HCT116 (cell line): ENCODE data around the gene ZFR2. TPM values are rescaled to one million over a fixed set of nuclear protein-coding genes. Genes with fewer than 3 reads are reported as not detected.

ENCODE experiments used
- ATAC-seq: fragments of 200-7000 bp; cut with Tn5 transposase; 2 replicates; pipeline ENCODE4 v1.9.1; 2020; ENCODE audit warnings: mild to moderate bottlenecking, moderate library complexity
- BruUV-seq: library from RNA; stranded (reverse); fragments of 400-500 nt; replicated peaks from 2 replicates; lab custom pipeline; 2021; lab: Mats Ljungman, UMichigan
- CTCF ChIA-PET: fragments of 300-600 bp; sonication (Branson Sonifier 250); formaldehyde crosslinking; loops from one replicate; lab custom pipeline; 2021; ENCODE audit warnings: antibody characterized with exemption; lab: Charles Lee
- POLR2A ChIA-PET: fragments of 300-600, 350-600 bp; sonication (Branson Sonifier 250); formaldehyde crosslinking; loops from one replicate; lab custom pipeline; 2021; ENCODE audit warnings: antibody characterized with exemption; lab: Charles Lee
- RAD21 ChIA-PET, 2 experiments: fragments of 300-600 bp; sonication (Branson Sonifier 250); formaldehyde crosslinking; loops; one replicate each; lab custom pipeline; 2023; ENCODE audit warnings: low total read pairs in 2 of 2; ENCODE audit not compliant: uncharacterized antibody in 2 of 2, unreplicated experiment in 2 of 2, low non-redundant PET in 1 of 2; lab: Charles Lee
- DNase-seq: peaks from one replicate; pipeline ENCODE4 v3.0.0-alpha.2; 2010; ENCODE audit warnings: low read depth, low spot score
- H2AFZ ChIP-seq: fragments of 200-600 bp; shearing (Covaris generic), sonication (generic); 2 replicates; pipeline ENCODE4 v1.6.1; 2017; ENCODE audit warnings: low read depth, mixed run types, mixed read lengths, antibody characterized with exemption, low read length; ENCODE audit not compliant: poor library complexity, severe bottlenecking
- H3K27ac ChIP-seq: 2 replicates; pipeline ENCODE4 v1.5.1; 2012; ENCODE audit warnings: low read depth, low read length
- H3K27me3 ChIP-seq: fragments of 200-600 bp; sonication (generic); 2 replicates; pipeline ENCODE4 v1.6.1; 2016; ENCODE audit warnings: mixed run types, low read length, mixed read lengths; ENCODE audit not compliant: insufficient read depth
- H3K36me3 ChIP-seq, 2 experiments: fragments of 200-500 bp in 1 of 2; fragments of 200-600 bp in 1 of 2; sonication (Bioruptor generic) in 1 of 2; sonication (generic) in 1 of 2; 2 replicates each; pipeline versions ENCODE4 v1.5.1 to v1.6.1; 2014 to 2016; ENCODE audit warnings: low read length in 2 of 2, inconsistent platforms in 1 of 2, mixed read lengths in 1 of 2, mixed run types in 1 of 2; ENCODE audit not compliant: insufficient read depth in 2 of 2, control insufficient read depth in 1 of 2
- H3K4me1 ChIP-seq, 2 experiments: fragments of 200-600 bp in 1 of 2; sonication (generic) in 1 of 2; 2 replicates each; pipeline versions ENCODE4 v1.5.1 to v1.6.1; 2012 to 2017; ENCODE audit warnings: low read length in 2 of 2, inconsistent platforms in 1 of 2, mild to moderate bottlenecking in 1 of 2, mixed read lengths in 1 of 2, mixed run types in 1 of 2, moderate library complexity in 1 of 2; ENCODE audit not compliant: insufficient read depth in 2 of 2, control insufficient read depth in 1 of 2
- H3K4me2 ChIP-seq: fragments of 200-600 bp; sonication (generic); 2 replicates; pipeline ENCODE4 v1.6.1; 2017; ENCODE audit warnings: mixed run types, low read length, mixed read lengths
- H3K4me3 ChIP-seq, 2 experiments: fragments of 200-600 bp in 1 of 2; sonication (generic) in 1 of 2; replicated peaks in 1 of 2; 2 replicates each; pipeline ENCODE4 v1.5.1; 2011 to 2016; ENCODE audit warnings: low read length in 2 of 2, control low read depth in 1 of 2, low read depth in 1 of 2, mild to moderate bottlenecking in 1 of 2, mixed read lengths in 1 of 2, mixed run types in 1 of 2
- H3K79me2 ChIP-seq: fragments of 200-600 bp; sonication (generic); 2 replicates; pipeline ENCODE4 v1.6.1; 2017; ENCODE audit warnings: mild to moderate bottlenecking, mixed run types, low read length, moderate library complexity, mixed read lengths; ENCODE audit not compliant: insufficient read depth
- H3K9ac ChIP-seq: fragments of 200-600 bp; sonication (generic); 2 replicates; pipeline ENCODE4 v1.6.1; 2016; ENCODE audit warnings: low read length, mixed read lengths
- H3K9me2 ChIP-seq: fragments of 200-600 bp; sonication (generic), shearing (Covaris generic); 2 replicates; pipeline ENCODE4 v1.6.1; 2017; ENCODE audit warnings: mixed run types, mild to moderate bottlenecking, moderate library complexity; ENCODE audit not compliant: insufficient read depth
- H3K9me3 ChIP-seq, 2 experiments: fragments of 200-500 bp in 1 of 2; fragments of 200-600 bp in 1 of 2; sonication (Bioruptor generic) in 1 of 2; sonication (generic) in 1 of 2; 2 replicates each; pipeline ENCODE4 v1.6.1; 2014 to 2017; ENCODE audit warnings: low read length in 2 of 2, mixed read lengths in 2 of 2, inconsistent platforms in 1 of 2, low read depth in 1 of 2, mild to moderate bottlenecking in 1 of 2, mixed run types in 1 of 2, moderate library complexity in 1 of 2; ENCODE audit not compliant: control insufficient read depth in 1 of 2, insufficient read depth in 1 of 2
- H4K20me1 ChIP-seq: fragments of 200-600 bp; sonication (generic), shearing (Covaris generic); 2 replicates; pipeline ENCODE4 v1.6.1; 2017; ENCODE audit warnings: mixed run types, mild to moderate bottlenecking, moderate library complexity; ENCODE audit not compliant: insufficient read depth
- FOSL1 ChIP-seq: IDR thresholded peaks from 2 replicates; pipeline ENCODE4 v1.6.1; 2012; ENCODE audit warnings: low read depth
- ZFX ChIP-seq: fragments of 450-650 bp; IDR thresholded peaks from 2 replicates; pipeline ENCODE4 v1.6.1; 2017
- intact Hi-C: fragments of 100-400 bp; cut with micrococcal nuclease; formaldehyde crosslinking; loops from 2 replicates; pipeline ENCODE4 v1.10.0; 2022
- total RNA-seq: library from RNA; stranded (reverse); gene quantifications from one replicate; pipeline ENCODE4 v1.2.1, GENCODE V29; 2021; ENCODE audit not compliant: unreplicated experiment
- TF ChIP-seq, protein P1 (sequence below): IDR thresholded peaks from 2 replicates; pipeline ENCODE4 v1.6.1; 2012
- TF ChIP-seq, protein P2 (sequence below): IDR thresholded peaks from 2 replicates; pipeline ENCODE4 v1.6.1; 2012; ENCODE audit warnings: low read depth

The ZFR2 gene
- total RNA-seq, 1 experiment from 2014 or later, result 0.34 TPM

DNA sequence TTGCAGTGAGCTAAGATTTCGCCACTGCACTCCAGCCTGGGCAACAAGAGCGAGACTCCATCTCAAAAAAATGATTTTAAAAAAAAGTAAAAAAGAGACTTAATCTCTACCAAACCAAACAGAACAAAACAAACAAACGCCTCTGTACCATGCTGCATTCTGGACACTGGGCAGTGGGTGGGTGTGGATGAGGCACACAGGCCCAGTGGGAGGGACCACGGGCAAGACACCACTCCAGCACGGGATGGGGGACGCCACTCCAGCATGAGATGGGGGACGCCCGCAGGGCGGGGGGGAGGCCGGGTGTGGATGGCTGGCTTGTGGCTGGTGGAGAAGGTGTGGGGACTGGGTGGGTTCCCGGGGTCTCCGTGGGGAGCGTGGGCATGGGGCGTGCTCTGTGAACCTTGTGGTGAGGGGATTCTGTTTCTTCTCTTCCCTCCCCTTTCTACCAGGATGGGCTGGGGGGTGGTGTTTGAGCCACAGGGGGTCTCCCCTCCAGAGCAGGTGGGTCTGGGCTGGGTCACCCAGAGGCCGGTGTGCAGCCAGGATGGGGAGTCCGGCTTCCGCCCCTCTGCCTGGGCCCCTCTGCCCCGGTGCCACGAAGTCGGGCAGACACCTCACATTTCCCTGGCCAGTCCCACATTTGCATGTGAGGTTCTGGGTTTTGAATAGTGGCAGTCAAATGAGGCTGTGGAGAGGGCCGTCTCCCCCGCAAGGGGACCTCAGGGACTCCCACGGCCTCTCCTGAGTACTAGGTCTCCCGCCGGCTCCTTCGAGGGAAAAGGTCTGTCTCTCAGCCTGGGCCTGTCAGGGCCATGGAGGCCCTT, 58.7 kb downstream of the ZFR2 start:
- no peak for ATAC-seq
- TF ChIP-seq, protein P1, sequence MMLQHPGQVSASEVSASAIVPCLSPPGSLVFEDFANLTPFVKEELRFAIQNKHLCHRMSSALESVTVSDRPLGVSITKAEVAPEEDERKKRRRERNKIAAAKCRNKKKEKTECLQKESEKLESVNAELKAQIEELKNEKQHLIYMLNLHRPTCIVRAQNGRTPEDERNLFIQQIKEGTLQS, result no peak
- no peak for TF ChIP-seq FOSL1
- TF ChIP-seq, protein P2, sequence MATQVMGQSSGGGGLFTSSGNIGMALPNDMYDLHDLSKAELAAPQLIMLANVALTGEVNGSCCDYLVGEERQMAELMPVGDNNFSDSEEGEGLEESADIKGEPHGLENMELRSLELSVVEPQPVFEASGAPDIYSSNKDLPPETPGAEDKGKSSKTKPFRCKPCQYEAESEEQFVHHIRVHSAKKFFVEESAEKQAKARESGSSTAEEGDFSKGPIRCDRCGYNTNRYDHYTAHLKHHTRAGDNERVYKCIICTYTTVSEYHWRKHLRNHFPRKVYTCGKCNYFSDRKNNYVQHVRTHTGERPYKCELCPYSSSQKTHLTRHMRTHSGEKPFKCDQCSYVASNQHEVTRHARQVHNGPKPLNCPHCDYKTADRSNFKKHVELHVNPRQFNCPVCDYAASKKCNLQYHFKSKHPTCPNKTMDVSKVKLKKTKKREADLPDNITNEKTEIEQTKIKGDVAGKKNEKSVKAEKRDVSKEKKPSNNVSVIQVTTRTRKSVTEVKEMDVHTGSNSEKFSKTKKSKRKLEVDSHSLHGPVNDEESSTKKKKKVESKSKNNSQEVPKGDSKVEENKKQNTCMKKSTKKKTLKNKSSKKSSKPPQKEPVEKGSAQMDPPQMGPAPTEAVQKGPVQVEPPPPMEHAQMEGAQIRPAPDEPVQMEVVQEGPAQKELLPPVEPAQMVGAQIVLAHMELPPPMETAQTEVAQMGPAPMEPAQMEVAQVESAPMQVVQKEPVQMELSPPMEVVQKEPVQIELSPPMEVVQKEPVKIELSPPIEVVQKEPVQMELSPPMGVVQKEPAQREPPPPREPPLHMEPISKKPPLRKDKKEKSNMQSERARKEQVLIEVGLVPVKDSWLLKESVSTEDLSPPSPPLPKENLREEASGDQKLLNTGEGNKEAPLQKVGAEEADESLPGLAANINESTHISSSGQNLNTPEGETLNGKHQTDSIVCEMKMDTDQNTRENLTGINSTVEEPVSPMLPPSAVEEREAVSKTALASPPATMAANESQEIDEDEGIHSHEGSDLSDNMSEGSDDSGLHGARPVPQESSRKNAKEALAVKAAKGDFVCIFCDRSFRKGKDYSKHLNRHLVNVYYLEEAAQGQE, result no peak
- TF ChIP-seq ZFX, result no peak
- Histone ChIP-seq H3K4me3 (no peak overlapping the region), H3K27ac (no peak overlapping the region), H3K9me2 (no peaks in the 10 kb centered on the region), H3K4me1 (no peaks in the 10 kb centered on the region), H3K9ac (no peak overlapping the region), H3K27me3 (no peaks in the 10 kb centered on the region), H3K79me2 (no peaks in the 10 kb centered on the region), H2AFZ (no peak overlapping the region), H3K4me2 (no peak overlapping the region), H4K20me1 (no peaks in the 10 kb centered on the region), H3K36me3 (no peaks in the 10 kb centered on the region), H3K9me3 (peaks cover 0 to 5% of the 10 kb centered on the region in 2 experiments; a peak in 2 of 4 replicates)
- no peak for DNase-seq
- CTCF ChIA-PET, result no interaction called here
- RAD21 ChIA-PET, result no interaction called here
- POLR2A ChIA-PET, result no interaction called here
- intact Hi-C loops, result no loop called here
- BruUV-seq, result no TSS peak
